OCI-LY3 (cell line): Measurements from ENCODE around the gene TRIM33.

Source experiments
- CTCF ChIP-seq: fragments of 200-600, 300-600 bp; sonication (generic); IDR thresholded peaks from 2 replicates; pipeline ENCODE4 v1.5.1; 2014; ENCODE audit warnings: antibody characterized with exemption, low read length, low read depth
- EZH2phosphoT487 ChIP-seq: fragments of 200-600 bp; shearing (Covaris generic); IDR thresholded peaks from 2 replicates; pipeline ENCODE4 v1.6.1; 2018; ENCODE audit warnings: antibody characterized with exemption, mixed run types, low read depth

DNA sequence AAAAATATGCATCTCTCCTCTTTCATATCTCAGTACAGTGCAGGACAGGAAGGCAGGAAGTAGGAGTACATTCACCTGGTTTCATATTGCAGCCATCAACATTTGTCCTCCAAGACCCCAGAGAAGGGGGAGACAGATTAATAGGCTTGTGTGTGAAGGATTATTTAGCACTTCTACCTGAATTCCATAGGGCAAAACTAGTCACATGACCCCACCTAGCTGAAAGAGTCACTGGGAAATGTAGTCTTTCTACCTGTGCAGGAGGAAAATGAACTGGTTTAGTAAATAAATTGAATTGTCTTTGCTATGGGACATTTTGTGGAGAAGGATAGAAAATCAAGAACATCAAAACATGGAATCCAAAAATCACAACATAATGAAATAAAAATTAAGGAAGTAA, 13.9 kb upstream of the TRIM33 start:
- TF ChIP-seq CTCF (no peak), EZH2phosphoT487 (no peak)
